Natural killer cell treated with Interleukin-12 subunit alpha and Interleukin-12 subunit beta and Interleukin-15 and Interleukin-18, amount 100 ng/mL, for 72 hours (primary cell): ENCODE data around the gene GEMIN7. TPM values are rescaled to one million over a fixed set of nuclear protein-coding genes. Genes with fewer than 3 reads are reported as not detected.

Experiments
- ATAC-seq, 2 donors: fragments of 150-1000 bp; cut with Tn5 transposase in 1 of 2; sonication (Bioruptor Pico), chemical (Tn5 transposase) in 1 of 2; 2 replicates each; pipeline ENCODE4 v1.10.0; 2021
- DNase-seq: peaks from one replicate; pipeline ENCODE4 v3.0.0; 2022; ENCODE audit warnings: low spot score
- H3K27ac Mint-ChIP-seq, 2 donors: 1 replicate in 1 of 2; 2 replicates in 1 of 2; pipeline ENCODE4 v1.8.0; 2022; ENCODE audit warnings: mixed read lengths in 2 of 2, mild to moderate bottlenecking in 1 of 2, moderate library complexity in 1 of 2
- H3K27me3 Mint-ChIP-seq, 2 donors: 1 replicate in 1 of 2; 2 replicates in 1 of 2; pipeline ENCODE4 v1.8.0; 2022; ENCODE audit warnings: mixed read lengths in 2 of 2
- H3K36me3 Mint-ChIP-seq: one replicate; pipeline ENCODE4 v1.8.0; 2022; ENCODE audit warnings: mixed read lengths
- H3K4me1 Mint-ChIP-seq, 2 donors: 1 replicate in 1 of 2; 2 replicates in 1 of 2; pipeline ENCODE4 v1.8.0; 2022; ENCODE audit warnings: low read depth in 2 of 2, mixed read lengths in 2 of 2, mild to moderate bottlenecking in 1 of 2
- H3K4me3 Mint-ChIP-seq: one replicate; pipeline ENCODE4 v1.8.0; 2022; ENCODE audit warnings: mixed read lengths
- H3K9me3 Mint-ChIP-seq: 2 replicates; pipeline ENCODE4 v1.8.0; 2022; ENCODE audit warnings: mixed read lengths
- total RNA-seq, 2 donors: library from RNA; stranded (reverse); gene quantifications; one replicate each; pipeline ENCODE4 v1.2.3, GENCODE V29; 2022

Gene GEMIN7
- total RNA-seq, 2 donors from 2014 or later, result 59.0 TPM

- H3K36me3 Mint-ChIP-seq, result peaks cover 10% of the 10 kb centered on the region
- ATAC-seq, result peak; percentile 84 to 90
Measured at GRCh38 chr19:45087531-45087930, 8.5 kb downstream of the GEMIN7 start.

GRCh38 chr19:45090034-45090433, 11.0 kb downstream of the GEMIN7 start:
- Mint-ChIP-seq H3K4me1 (peaks cover 54 to 55% of the 10 kb centered on the region in 2 donors), H3K4me3 (no peak overlapping the region), H3K9me3 (no peaks in the 10 kb centered on the region), H3K27me3 (no peaks in the 10 kb centered on the region), H3K36me3 (peaks cover 10% of the 10 kb centered on the region), H3K27ac (no peak overlapping the region)
- ATAC-seq, result no peak
- no peak for DNase-seq

More at GRCh38 chr19:45087531-45087930, 8.5 kb downstream of the GEMIN7 start:
- Mint-ChIP-seq H3K27me3 (no peaks in the 10 kb centered on the region), H3K4me3 (peak overlapping the region; percentile 82), H3K27ac (peak overlapping the region; percentile 85 to 86), H3K9me3 (no peaks in the 10 kb centered on the region), H3K4me1 (peaks cover 37 to 38% of the 10 kb centered on the region in 2 donors)
- DNase-seq, result peak; percentile 86

GRCh38 chr19:45090606-45091005, 11.5 kb downstream of the GEMIN7 start:
- ATAC-seq (no peak), DNase-seq (no peak)
- H3K4me1 Mint-ChIP-seq, result peaks cover 54 to 55% of the 10 kb centered on the region in 2 donors
- H3K27ac Mint-ChIP-seq, result peak overlapping the region in 1 of 2 donors; percentile 96
- H3K9me3 Mint-ChIP-seq, result no peaks in the 10 kb centered on the region
- no peaks in the 10 kb centered on the region for H3K27me3 Mint-ChIP-seq
- H3K4me3 Mint-ChIP-seq, result peak overlapping the region; percentile 5
- peaks cover 10% of the 10 kb centered on the region for H3K36me3 Mint-ChIP-seq

- peak; percentile 84 to 90 for ATAC-seq
- H3K27ac Mint-ChIP-seq, result peak overlapping the region; percentile 96 to 98
- H3K9me3 Mint-ChIP-seq, result no peaks in the 10 kb centered on the region
- peak; percentile 97 for DNase-seq
- no peaks in the 10 kb centered on the region for H3K27me3 Mint-ChIP-seq
- peaks cover 10% of the 10 kb centered on the region for H3K36me3 Mint-ChIP-seq
- peaks cover 59 to 60% of the 10 kb centered on the region in 2 donors for H3K4me1 Mint-ChIP-seq
- H3K4me3 Mint-ChIP-seq, result peak overlapping the region; percentile 89
Measured at GRCh38 chr19:45091031-45091923, 12.2 kb downstream of the GEMIN7 start.

- DNase-seq (peak; percentile 93), ATAC-seq (peak; percentile 83 to 86)
- Mint-ChIP-seq H3K27me3 (no peaks in the 10 kb centered on the region), H3K36me3 (peaks cover 6% of the 10 kb centered on the region), H3K4me1 (peaks cover 58 to 60% of the 10 kb centered on the region in 2 donors), H3K27ac (peak within 1 kb of the TSS; percentile 96 to 98), H3K4me3 (peak within 1 kb of the TSS; percentile 89), H3K9me3 (no peaks in the 10 kb centered on the region)
Measured at GRCh38 chr19:45092747-45093678, 14.0 kb downstream of the GEMIN7 start, which contains the start of gene PPP1R37. Gene PPP1R37 (plus strand): TSS chr19:45093179. CDS start chr19:45093326, 147 bp downstream.

GRCh38 chr19:45094137-45094536, 15.1 kb downstream of the GEMIN7 start:
- H3K4me1 Mint-ChIP-seq, result peaks cover 56 to 60% of the 10 kb centered on the region in 2 donors

GRCh38 chr19:45094707-45095106, 15.6 kb downstream of the GEMIN7 start:
- no peak for ATAC-seq
- H3K36me3 Mint-ChIP-seq, result peaks cover 6% of the 10 kb centered on the region

More at GRCh38 chr19:45094137-45094536, 15.1 kb downstream of the GEMIN7 start:
- Mint-ChIP-seq H3K4me3 (peak overlapping the region; percentile 89), H3K9me3 (no peaks in the 10 kb centered on the region), H3K36me3 (peaks cover 6% of the 10 kb centered on the region), H3K27ac (peak overlapping the region; percentile 29 to 96), H3K27me3 (no peaks in the 10 kb centered on the region)
- DNase-seq, result no peak
- ATAC-seq, result no peak

GRCh38 chr19:45095496-45096413, 16.7 kb downstream of the GEMIN7 start:
- Mint-ChIP-seq H3K27me3 (no peaks in the 10 kb centered on the region), H3K9me3 (no peaks in the 10 kb centered on the region), H3K36me3 (peaks cover 6% of the 10 kb centered on the region), H3K4me3 (no peak overlapping the region), H3K27ac (peak overlapping the region in 1 of 2 donors; percentile 65), H3K4me1 (peaks cover 64% of the 10 kb centered on the region in 2 donors)
- ATAC-seq, result no peak
- DNase-seq, result no peak

More at GRCh38 chr19:45094707-45095106, 15.6 kb downstream of the GEMIN7 start:
- Mint-ChIP-seq H3K27me3 (no peaks in the 10 kb centered on the region), H3K27ac (peak overlapping the region in 1 of 2 donors; percentile 29), H3K9me3 (no peaks in the 10 kb centered on the region), H3K4me1 (peaks cover 59 to 63% of the 10 kb centered on the region in 2 donors), H3K4me3 (peak overlapping the region; percentile 89)
- no peak for DNase-seq

- ATAC-seq, result no peak
- no peak for DNase-seq
- no peaks in the 10 kb centered on the region for H3K27me3 Mint-ChIP-seq
- no peaks in the 10 kb centered on the region for H3K9me3 Mint-ChIP-seq
- peak overlapping the region in 1 of 2 donors; percentile 65 for H3K27ac Mint-ChIP-seq
- H3K4me3 Mint-ChIP-seq, result peak overlapping the region; percentile 9
- peaks cover 60 to 62% of the 10 kb centered on the region in 2 donors for H3K4me1 Mint-ChIP-seq
- no peaks in the 10 kb centered on the region for H3K36me3 Mint-ChIP-seq
Measured at GRCh38 chr19:45096700-45097099, 17.6 kb downstream of the GEMIN7 start.

- Mint-ChIP-seq H3K9me3 (no peaks in the 10 kb centered on the region), H3K4me1 (peaks cover 55 to 59% of the 10 kb centered on the region in 2 donors), H3K27ac (no peak overlapping the region)
Measured at GRCh38 chr19:45097450-45097775, 18.4 kb downstream of the GEMIN7 start.

GRCh38 chr19:45097776-45098520, 18.9 kb downstream of the GEMIN7 start:
- Mint-ChIP-seq H3K9me3 (no peaks in the 10 kb centered on the region), H3K27me3 (no peaks in the 10 kb centered on the region), H3K36me3 (no peaks in the 10 kb centered on the region), H3K27ac (no peak overlapping the region), H3K4me1 (peaks cover 55% of the 10 kb centered on the region in 2 donors), H3K4me3 (no peak overlapping the region)
- DNase-seq (no peak), ATAC-seq (no peak)

More at GRCh38 chr19:45097450-45097775, 18.4 kb downstream of the GEMIN7 start:
- no peak for DNase-seq
- ATAC-seq, result no peak
- no peaks in the 10 kb centered on the region for H3K27me3 Mint-ChIP-seq
- no peak overlapping the region for H3K4me3 Mint-ChIP-seq
- H3K36me3 Mint-ChIP-seq, result no peaks in the 10 kb centered on the region
